Dermis blood vessel endothelial cell (primary cell): Measurements from ENCODE around the gene ZSCAN5C. TPM values are rescaled to one million over a fixed set of nuclear protein-coding genes. Genes with fewer than 3 reads are reported as not detected.
"Not testable (repeated sequence)": the region's sequence is repeated elsewhere in the genome, so short reads cannot be mapped to it uniquely, and the experiment has no call there.

Source experiments
- DNase-seq: peaks from one replicate; pipeline ENCODE4 v3.0.0; 2010
- total RNA-seq: library from RNA; depleted of rRNA; stranded (reverse); fragments of >200 nt; gene quantifications from 2 replicates; pipeline ENCODE4 v1.2.3, GENCODE V29; 2014

ZSCAN5C gene
- total RNA-seq, 1 donor from 2014 or later: not detected

DNA sequence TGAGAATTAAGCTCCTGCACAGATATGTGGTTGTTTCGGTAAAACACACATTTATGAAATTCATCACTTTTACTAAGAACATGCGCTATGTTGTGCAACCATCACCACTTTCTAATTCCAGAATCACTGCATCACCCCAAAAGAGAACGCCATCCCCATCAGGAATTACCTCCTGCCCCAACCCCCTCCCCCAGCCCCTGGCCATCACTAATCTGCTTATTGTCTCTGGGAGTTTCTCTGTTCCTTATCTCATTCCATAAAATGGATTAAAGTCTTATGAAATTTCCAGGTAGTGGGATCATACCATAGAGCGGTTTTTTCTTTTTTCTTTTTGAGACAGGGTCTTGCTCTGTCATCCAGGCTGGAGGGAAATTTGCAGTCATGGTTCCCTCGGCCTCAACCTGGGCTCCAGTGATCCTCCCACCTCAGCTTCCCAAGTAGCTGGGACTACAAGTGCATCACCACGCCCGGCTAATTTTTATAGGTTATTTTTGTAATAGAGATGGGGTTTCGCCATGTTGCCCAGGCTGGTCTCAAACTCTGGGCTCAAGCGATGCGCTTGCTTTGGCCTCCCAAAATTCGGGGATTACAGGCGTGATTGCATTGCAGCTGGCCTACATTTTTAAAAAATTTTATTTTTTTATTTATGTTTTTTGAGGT, 8.0 kb upstream of the ZSCAN5C start:
- no peak for DNase-seq

DNA sequence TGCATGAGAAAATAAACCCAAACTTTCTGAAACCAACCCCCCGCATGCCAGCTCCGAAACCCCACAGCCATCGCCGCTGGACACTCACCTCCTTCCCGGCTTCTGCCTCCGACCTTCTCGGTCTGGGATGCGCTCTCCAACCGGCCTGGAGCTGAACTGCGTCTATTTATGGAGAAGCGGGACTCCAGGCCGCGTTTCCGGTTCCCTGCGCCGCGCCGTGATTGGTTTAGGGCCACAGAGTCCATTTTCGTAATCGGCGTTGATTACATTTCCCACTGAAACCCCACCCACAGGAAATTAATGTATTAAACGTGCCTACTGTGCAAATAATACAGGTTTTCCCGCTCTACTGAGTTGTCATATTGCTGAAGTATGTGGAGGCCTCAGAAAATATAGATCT, 4.4 kb upstream of the ZSCAN5C start, which contains the start of gene ZSCAN5B:
ZSCAN5B (minus strand) TSS at position 138 of the 400 bp plus-strand sequence. CDS start 4,731 bp downstream, outside the sequence.
- not testable (repeated sequence) for DNase-seq

- DNase-seq: no peak
Measured at GRCh38 chr19:56199687-56200086, 2.4 kb upstream of the ZSCAN5C start.

- not testable (repeated sequence) for DNase-seq
Measured at GRCh38 chr19:56207581-56207980, 5.5 kb downstream of the ZSCAN5C start.

GRCh38 chr19:56209091-56209490, 7.0 kb downstream of the ZSCAN5C start:
- DNase-seq: no peak

DNA sequence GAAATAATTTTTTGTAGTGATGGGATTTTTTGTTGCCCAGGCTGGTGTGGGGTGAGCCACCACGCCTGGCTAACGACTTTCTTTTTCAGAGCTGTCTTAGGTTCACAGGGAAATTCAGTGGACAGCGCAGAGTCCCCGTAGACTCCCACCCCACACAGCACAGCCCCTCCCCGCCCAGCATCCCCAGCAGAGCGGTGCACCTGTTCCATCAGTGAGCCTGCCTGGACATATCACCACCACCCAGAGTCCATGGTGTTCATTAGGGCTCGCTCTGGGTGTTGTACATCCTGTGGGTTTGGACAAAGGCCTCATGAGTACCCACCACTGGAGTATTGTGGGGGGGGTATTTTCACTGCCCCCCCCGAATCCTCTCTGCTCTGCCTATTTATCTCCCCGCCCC, 8.0 kb downstream of the ZSCAN5C start:
- DNase-seq: not testable (repeated sequence)

GRCh38 chr19:56211718-56212117, 9.6 kb downstream of the ZSCAN5C start:
- DNase-seq: no peak

GRCh38 chr19:56217039-56217949, 15.2 kb downstream of the ZSCAN5C start:
- DNase-seq: peak; percentile 47

GRCh38 chr19:56218961-56219360, 16.9 kb downstream of the ZSCAN5C start:
- peak; percentile 37 for DNase-seq

DNA sequence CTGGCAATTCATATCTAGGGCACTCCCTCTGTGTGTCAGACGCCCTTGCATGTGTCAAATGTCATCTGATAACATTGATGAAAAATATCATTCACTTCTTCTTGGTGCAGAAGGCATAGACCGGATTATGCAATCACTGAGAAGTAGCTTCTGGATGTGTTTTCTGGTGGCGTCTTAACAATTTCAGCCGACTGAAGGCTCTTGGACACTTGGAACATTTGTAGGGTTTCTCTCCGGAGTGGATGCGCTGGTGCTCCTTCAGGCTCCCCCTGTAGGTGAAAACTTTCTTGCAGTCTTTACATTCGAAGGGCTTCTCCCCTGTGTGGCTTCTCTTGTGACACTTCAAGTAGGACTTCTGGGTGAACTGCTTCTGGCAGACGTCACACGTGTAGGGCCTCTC, 19.4 kb downstream of the ZSCAN5C start:
- DNase-seq: peak; percentile 38

- DNase-seq: no peak
Measured at GRCh38 chr19:56221851-56222250, 19.8 kb downstream of the ZSCAN5C start.

GRCh38 chr19:56222901-56223300, 20.8 kb downstream of the ZSCAN5C start:
- no peak for DNase-seq

- DNase-seq: no peak
Measured at GRCh38 chr19:56223481-56223880, 21.4 kb downstream of the ZSCAN5C start.

DNA sequence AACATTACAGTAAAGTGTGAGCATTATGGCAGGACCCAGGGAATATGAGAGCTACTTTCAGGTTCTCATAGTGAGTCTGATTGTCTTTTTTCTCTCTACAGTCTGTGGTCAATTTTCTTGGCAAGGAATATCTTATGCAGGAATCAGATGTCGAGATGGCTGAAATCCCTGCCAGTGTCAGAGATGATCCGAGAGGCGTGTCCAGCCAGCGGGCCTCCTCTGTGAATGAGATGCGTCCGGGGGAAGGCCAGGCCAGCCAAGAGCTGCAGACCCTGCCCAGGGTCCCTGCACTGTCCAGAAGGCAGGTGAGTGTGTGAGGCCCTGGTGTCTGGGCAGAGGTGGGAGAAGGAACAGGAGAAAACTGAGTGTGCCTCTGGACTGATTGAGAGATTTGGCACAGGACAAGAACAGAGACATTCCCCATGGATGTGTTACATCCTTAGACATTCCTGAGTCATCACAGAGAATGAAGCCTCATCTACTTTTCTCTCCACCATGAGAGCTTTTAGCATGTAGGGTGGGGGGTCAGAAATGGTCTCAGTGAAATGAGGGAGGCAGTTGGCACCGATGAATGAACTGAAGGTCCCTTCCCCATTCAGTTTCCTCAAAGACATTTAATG, 43.2 kb downstream of the ZSCAN5C start:
- DNase-seq: no peak

DNA sequence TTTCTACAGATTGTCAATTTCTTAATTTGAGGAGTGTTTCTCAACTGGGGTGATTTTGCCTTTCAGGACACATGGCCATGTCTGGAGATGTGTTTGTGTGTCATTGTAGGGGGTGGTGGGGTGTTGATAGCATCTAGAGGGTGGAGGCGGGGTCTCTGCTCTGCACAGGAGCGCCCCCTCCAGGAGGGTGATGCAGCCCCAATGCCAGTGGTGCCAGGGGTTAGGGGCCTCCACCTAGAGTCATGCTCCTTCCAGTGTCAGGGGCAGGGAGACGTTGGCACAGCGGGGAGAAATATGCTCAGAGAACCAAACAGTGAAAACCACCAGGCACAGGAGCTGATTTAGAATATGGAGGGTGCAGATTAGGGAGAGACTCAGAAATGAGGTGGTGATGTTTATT, 43.7 kb downstream of the ZSCAN5C start:
- not testable (repeated sequence) for DNase-seq

- not testable (repeated sequence) for DNase-seq
Measured at GRCh38 chr19:56248736-56249338, 46.8 kb downstream of the ZSCAN5C start.

GRCh38 chr19:56252699-56253422, 50.8 kb downstream of the ZSCAN5C start:
- DNase-seq: peak; percentile 91

DNA sequence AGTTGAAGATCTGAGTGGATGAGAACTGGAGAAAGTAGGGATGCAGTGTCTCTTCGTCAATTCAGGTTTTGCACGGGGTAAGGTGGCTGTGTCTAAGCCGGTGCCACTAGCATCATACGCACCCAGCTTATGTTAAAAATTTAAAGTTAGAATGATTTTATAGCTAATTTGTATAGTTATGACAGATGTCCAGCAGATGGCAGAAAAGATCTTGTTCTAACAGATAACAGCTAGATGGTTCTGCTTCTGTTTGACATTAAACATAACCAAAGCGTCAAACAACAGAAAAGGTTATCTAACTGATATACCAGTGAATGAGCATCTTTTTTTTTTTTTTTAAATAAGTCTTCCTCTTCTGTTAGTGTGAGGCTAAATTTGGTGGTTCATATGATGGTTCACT, 51.7 kb downstream of the ZSCAN5C start:
- DNase-seq: peak; percentile 81

DNA sequence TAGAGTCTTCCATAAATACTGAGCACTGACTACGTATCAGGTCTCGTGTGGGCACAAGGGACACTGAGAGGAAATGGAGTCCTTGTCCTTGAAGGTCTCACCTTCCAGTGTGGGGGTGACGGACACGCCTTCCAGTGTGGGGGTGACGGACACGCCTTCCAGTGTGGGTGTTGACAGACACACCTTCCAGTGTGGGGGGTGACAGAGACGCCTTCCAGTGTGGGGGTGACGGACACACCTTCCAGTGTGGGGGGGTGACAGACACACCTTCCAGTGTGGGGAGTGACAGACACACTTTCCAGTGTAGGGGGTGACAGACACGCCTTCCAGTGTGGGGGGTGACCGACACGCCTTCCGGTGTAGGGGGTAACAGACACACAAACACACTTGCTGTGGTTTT, 56.2 kb downstream of the ZSCAN5C start:
- no peak for DNase-seq
